Measurements from ENCODE around the gene PGLYRP2.
"Not testable (repeated sequence)": the region's sequence is repeated elsewhere in the genome, so short reads cannot be mapped to it uniquely, and the experiment has no call there.

Gene PGLYRP2, protein sequence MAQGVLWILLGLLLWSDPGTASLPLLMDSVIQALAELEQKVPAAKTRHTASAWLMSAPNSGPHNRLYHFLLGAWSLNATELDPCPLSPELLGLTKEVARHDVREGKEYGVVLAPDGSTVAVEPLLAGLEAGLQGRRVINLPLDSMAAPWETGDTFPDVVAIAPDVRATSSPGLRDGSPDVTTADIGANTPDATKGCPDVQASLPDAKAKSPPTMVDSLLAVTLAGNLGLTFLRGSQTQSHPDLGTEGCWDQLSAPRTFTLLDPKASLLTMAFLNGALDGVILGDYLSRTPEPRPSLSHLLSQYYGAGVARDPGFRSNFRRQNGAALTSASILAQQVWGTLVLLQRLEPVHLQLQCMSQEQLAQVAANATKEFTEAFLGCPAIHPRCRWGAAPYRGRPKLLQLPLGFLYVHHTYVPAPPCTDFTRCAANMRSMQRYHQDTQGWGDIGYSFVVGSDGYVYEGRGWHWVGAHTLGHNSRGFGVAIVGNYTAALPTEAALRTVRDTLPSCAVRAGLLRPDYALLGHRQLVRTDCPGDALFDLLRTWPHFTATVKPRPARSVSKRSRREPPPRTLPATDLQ

DNA sequence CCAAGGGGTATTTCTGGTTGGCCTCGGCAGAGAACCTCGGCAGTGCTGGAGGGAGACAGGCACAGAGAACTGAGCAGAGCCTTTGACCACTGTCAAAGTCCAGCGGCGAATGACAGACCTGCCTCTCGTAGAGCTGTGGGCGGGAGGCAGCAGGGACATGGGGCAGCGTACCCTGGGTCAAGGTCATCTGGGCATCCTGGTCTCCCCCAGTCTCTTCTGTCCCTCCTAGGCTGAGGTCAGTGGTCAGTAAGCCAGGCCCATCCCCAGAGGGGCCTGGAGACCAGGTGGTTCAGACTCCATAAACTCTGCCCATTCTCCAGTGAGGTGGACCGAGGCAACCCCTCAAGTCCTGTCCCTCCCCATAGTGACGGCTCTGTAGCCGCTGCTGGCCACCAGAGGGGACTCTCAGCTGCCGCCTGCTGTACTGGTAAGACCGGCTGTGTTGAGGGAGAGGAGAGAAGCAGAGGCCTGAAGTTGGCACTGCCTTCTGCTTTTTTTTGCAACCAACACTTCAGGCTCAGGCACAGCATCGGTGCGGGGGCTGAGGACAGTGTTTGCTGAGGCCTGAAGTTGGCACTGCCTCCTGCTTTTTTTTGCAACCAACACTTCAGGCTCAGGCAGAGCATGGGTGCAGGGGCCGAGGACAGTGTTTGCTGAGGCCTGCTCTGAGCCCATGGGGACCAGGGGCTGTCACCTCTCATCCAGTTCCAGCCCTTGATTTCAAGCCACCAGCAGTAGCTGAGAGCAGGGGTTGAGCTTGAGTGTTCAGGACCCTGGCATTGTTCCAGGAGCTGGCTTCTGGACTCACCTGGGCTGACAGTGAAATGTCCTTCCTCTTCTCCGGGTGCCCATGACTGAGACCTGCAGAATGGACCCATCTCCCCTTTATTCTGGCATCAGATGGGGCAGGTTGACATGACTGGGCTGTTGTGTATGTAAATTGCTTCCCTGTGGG, at the start of gene PGLYRP2:
PGLYRP2 (minus strand) TSS at position 111 of the 955 bp plus-strand sequence. CDS start 130 bp downstream, outside the sequence.
- no peak for DNase-seq

DNA sequence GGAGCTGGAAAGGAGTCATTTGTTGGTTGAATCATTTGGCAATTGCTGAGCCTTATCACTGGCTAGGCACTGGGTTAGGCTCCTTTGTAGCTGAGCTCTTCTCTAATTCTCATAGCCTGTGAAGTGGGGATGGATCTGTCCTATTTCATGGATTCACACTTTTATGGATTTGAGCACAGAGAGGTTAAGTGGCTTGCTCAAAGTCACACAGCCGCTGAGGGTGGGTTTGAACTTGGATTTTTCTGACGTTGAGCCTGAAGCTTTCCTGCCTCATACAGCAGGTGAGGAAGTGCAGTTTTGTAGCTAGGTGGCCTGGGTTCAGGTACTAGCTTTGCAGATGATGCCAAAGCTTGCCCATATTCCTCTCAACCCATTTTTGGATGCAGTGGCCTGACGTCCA, 48.4 kb upstream of the PGLYRP2 start:
- DNase-seq = no peak

DNA sequence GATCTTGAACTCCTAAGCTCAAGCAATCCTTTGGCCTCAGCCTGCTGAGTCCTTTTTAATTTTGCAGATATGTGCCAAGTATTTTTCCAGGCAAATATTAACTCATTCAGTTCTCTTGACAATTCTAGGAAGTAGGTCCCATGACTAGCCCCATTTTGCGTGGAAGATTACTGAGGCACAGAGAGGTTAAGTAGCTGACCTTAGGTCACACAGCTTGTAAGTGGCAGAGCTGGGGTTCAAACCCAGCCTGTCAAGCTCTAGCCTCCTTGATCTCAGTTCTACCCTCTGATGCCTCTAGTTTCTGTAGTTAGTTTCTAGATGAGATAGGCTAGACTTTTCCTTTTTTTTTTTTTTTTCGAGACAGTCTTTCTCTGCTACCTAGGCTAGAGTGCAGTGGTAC, 47.1 kb upstream of the PGLYRP2 start:
- no peak for DNase-seq

DNA sequence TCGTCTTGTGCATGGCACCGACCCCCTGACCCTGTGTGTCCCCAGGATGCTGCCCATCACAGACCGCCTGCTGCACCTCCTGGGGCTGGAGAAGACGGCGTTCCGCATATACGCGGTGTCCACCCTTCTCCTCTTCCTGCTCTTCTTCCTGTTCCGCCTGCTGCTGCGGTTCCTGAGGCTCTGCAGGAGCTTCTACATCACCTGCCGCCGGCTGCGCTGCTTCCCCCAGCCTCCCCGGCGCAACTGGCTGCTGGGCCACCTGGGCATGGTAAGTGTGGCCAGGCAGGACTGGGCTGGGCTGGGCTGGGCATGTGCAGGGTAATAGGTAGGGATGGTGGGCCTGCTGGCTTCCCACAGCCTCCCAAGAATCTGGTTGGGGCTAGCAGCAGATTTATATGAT, 46.0 kb upstream of the PGLYRP2 start:
- no peak for DNase-seq

DNA sequence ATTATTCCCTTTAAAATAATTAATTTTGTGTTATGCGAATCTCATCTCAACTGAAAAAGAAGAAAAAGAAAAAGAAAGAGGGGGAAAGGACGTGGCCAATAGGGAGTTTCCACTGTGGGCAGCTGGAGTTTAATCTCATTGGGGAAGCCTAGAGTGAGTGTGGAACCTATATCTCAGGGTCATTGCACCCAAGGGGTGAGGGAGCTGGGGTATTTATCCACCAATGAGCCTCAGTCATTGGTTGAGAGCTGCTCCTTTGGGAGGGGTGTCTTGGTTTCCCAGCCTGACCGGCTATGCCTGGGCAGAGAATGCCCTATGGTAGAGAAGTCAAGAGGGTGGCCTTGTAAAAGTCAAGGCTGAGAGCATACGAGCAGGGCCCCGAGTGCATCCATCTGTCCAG, 45.5 kb upstream of the PGLYRP2 start:
- DNase-seq = no peak

DNA sequence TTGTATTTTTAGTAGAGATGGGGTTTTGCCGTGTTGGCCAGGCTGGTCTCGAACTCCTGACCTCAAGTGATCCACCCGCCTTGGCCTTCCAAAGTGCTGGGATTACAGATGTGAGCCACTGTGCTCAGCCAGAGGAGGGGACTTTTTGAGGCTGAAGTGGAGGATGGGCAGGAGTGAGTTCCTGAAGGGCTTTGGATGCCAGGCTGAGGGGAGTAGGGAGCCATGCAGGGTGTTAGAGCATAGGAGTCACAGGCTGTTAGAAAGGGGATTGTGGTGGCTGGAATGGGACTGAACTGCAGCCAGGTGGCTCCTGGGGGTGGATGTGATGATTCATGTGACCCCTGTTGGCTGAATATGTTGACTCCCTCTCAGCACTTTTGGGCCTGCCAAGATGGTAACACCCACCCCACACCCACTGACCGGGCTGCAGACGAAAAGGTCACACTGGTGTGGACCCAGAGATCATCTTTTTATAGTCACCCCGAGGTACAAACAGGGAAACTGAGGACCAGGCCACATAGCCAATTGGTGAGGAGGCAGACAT, 40.2 kb upstream of the PGLYRP2 start:
- no peak for DNase-seq

DNA sequence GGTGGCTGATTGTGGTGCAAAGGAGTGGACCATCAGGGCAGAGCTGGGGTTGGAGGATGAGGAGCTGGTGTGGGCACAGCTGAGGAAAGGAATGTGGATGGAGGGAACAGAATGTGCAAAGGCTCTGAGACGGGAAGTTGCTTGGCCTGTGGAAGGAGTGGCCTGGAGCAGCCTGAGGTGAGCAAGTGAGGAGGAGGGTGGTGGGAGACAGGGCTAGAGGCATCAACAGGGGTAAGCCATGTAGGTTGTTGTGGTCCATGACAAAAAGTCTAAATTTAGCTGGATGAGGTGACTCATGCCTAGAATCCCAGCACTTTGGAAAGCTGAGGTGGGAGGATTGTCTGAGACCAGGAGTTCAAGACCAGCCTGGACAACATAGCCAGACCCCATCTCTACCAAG, 38.5 kb upstream of the PGLYRP2 start:
- DNase-seq = no peak

DNA sequence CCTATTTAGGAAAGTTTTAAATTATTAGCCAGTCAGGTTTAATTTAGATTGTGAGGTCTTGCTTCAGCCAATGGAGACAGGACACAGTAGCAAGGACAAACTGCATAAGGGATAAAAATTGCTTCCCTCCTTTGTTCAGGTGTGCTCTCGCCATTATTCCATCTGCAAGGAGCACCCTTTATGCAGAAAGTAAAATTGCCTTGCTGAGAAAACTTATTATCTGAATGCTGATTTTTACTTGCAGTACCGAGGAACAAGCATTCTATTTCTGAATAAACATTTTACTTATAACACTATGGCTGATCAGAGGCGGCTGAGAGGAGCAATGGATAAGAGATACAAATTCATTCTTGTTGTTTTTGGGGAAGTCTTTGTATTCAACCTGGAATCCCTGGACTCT, 37.1 kb upstream of the PGLYRP2 start:
- no peak for DNase-seq

DNA sequence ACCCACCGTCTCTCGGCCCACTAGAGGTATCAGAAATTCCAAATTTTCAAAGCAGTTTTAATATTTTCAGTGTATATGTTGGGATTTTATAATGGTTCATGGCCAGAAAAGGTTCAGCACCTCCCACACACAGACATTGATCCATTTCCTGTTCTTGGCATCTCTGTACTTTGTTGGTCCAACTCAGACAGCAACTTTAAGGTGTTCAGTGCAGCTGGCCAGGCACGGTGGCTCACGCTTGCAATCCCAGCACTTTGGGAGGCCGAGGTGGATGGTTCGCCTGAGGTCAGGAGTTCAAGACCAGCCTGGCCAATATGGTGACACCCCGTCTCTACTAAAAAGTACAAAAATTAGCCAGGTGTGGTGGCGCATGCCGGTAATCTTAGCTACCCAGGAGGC, 35.9 kb upstream of the PGLYRP2 start:
- not testable (repeated sequence) for DNase-seq

DNA sequence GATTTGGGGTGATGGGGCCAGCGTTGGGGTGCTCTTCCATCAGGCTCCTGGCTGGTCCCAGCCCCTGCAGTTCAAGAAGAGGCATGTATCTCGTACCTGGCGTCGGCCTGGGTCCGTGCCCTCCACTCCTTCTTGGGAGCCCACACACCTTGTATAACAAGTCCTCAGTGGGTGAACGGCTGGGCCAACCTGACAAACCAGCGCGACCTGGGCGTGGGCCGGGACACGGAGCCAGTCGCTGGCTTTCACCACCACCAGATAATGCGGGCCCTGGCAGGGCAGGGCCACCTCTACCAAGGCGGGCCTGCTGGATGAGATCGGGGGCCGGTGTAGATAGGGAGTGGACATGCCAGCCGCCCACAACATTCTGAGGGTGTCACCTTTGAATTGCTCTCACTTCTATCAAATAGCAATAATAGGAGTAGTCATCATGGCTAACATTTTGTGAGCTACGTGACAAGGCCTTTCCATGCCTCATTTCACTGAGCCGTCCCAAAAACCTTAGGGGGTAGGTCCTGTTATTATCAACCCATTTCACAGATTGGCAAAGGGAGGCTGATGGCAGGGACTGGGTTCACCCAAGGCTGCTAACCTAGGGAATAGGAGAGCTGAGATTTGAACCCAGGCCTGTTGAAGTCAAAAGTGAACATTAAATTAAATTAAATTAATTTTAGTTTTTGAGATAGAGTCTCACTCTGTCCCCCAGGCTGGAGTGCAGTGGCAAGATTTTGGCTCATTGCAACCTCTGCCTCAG, 32.5 kb upstream of the PGLYRP2 start:
- DNase-seq = no peak

DNA sequence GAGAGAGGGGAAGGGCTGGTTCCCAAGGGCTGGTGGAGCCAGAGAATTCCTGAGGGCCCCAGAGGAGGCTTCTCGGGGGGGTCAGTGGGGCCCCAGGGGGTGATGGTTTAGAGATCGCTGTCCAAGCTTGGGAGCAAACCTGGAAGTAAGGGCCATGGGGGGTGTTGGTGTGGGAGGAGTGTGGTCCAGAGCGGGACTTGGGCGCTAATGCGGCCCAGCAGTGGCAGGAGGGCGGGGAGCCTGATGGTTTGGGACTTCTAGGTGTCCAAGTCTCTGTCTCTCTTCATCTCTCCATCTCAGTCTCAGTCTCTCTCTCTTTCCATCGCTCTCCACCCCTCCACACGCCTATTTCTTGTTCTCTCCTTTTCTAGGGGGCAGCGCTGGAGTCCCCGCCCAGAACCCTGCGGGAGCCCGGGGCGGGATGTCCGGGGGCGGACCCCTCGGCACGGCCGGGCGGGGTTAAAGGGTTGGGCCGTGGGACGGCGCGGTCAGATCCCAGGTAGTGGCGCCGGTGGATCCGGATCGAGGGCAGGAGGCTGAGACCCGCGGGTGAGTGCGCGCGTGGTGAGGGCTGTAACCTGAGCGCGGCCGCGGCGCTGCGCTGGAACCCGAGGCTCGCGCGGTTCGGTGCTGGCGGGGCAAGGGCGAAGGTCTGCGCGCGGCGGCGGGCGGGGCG, 28.9 kb upstream of the PGLYRP2 start, which contains the start of gene CYP4F22:
CYP4F22 (plus strand) TSS at position 491 of the 676 bp plus-strand sequence. CDS start 16,812 bp downstream, outside the sequence.
- peak; percentile 3 for DNase-seq

DNA sequence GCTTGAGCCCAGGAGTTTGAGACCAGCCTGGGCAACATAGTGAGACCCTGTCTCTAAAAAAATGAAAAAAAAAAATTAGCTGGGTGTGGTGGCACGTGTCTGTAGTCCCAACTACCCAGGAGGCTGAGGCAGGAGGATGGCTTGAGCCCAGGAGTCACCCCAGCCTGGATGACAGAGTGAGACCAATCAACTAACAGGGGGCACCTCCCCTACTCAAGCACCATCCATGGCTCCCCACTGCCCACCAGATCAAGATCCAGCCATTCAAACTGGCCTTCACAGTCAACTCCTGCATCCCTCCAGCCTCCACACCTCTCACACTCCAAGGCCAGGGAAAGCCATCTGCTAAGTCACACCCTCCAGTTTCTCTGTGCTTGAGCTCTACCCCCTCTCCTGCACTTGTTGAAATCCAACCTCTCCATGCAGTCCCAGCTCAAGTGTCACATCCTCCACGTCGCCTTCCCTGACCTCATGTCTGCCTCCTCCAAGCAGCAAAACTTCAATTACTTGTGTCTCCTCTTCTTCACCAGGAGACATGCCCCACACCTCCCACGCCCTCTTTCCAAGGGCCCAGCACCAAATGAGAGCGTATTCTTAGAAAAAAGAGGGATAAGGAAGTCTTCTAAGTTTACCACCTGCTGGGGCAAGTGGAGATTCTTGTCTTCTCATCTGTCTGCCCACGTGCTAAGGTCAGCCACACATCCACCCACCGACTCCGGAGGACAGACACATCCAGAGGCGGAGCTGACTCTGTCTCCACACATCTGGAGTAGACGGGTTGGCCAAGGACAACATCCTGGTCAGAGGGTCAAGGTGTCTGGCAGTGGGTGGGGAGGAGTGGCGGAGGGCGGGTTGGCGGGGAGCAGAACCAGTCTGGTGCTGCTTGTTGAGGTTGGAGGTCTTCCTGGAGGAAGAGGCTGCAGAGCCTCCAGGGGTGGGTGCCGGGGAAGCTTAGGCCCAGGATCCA, 28.1 kb upstream of the PGLYRP2 start:
- no peak for DNase-seq

DNA sequence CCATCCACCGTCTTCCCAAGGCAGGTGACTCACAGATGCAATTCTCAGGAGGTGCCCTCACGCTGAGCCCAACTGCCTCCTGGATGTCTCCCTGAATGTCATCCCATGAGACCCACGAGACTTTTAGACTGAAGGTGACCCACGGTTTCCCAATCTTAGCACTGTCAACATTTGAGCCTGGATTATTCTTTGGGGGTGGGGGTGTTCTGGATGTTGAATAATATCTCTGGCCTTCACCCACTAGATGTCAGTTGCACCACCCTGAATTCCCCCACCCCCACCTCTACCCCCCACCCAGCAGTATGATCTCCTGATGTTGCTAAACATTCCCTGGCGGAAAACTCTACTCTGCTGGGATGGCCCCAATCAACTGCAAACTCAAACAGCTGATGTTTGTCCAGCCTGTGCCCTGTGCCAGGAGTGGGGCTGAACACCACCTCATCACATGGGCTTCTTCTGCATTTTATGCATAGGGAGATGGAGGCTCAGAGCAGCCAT, 26.8 kb upstream of the PGLYRP2 start:
- no peak for DNase-seq

DNA sequence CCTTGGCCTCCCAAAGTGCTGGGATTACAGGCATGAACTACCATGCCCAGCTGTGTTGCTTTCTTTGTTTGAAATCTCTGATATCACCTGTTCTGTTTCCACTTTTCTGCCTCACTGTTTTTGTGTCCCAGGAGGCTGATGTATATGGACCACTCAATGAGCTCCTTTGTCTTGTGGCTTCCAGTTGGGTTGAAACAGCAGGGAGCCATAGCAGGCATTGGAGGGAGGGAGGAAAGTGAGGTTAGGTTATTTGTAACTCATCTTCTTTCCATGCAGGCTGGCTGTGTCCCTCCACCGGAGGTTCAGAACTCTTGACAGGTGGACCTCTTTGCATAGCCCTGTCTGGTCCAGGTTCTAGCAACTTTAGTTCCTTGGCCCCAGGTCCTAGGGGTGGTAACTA, 23.0 kb upstream of the PGLYRP2 start:
- no peak for DNase-seq

DNA sequence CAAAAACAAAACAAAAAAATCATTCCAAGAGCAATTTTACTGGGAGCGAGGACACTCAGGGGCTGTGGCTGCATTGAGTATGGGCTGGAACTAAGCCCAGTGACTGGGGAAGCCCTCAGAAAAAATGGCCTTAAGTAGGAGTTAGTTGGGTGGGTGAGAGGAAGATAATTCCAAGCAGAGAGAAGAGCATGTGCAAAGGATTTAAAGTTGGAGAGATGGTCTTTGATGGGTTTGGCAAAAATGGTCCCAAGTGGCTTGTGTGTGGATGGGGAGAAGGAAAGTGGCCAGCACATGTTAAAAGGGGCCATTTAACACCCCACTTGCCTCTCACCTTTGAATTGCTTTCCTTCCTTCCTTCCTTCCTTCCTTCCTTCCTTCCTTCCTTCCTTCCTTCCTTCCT, 22.3 kb upstream of the PGLYRP2 start:
- no peak for DNase-seq

DNA sequence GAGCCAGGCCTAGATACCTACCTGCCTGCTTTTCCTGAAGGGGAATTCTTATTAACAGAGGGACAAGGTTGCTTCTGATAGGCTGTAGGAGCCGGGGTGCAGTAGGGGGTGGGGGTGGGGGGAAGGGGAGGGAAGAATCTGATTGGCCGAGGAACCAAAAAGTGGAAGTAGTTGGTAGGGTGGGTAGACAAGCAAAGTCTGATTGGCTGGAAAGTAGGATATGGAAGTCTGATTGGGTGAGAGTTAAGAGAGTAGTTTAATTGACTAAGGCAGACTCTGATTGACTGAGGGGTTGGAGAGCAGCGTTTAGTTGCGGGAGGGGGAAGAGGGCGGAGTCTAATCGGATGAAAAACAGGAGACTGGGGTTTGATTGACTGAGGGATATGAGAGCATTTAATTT, 19.6 kb upstream of the PGLYRP2 start:
- no peak for DNase-seq

DNA sequence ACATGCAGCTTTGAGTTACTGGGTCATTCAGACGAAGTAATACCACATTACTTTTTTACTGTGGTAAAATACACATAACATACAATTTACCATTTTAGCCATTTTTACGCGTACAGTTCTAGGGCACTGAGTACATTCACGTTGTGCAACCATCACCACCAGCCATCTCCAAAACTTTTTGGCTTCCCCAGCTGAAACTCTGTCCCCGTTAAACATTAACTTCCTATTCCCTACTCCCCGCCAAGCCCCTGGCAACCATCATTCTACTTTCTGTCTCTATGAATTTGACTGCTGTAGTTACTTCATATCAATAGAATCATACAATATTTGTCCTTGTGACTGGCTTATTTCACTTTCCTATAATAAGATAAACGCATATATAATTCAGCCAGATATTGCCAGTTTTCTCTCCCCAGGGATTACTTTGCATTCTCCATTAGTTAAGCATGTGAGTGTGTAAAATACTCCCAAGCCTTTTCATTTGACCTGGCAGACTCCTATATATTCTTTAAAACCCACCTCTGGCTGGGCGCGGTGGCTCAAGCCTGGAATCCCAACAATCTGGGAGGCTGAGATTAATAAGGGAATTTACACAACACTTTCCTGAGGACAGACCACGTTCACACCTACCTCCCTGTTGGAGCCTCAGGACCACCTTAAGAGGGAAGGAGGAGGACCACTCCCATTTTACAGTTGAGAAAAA, 19.0 kb upstream of the PGLYRP2 start:
- DNase-seq = no peak

DNA sequence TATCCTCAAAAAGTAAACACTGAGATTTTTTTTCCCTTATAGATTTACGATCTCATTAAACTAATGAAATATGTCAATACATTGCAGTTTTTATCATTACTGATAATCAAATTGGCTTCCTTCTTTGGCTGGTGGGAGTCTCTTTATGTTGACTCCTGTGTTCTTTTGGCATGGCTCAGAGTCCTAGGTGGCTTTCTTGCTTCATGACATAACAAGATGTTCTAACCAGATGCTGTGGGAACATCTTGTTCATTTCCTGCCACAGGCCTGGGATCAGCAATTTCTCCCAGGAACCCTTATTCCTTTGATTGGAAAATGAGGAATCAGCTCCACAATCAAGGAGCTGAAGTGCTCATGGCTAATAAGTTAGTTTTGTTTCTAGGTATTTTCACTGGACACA, 15.8 kb upstream of the PGLYRP2 start:
- DNase-seq = no peak

DNA sequence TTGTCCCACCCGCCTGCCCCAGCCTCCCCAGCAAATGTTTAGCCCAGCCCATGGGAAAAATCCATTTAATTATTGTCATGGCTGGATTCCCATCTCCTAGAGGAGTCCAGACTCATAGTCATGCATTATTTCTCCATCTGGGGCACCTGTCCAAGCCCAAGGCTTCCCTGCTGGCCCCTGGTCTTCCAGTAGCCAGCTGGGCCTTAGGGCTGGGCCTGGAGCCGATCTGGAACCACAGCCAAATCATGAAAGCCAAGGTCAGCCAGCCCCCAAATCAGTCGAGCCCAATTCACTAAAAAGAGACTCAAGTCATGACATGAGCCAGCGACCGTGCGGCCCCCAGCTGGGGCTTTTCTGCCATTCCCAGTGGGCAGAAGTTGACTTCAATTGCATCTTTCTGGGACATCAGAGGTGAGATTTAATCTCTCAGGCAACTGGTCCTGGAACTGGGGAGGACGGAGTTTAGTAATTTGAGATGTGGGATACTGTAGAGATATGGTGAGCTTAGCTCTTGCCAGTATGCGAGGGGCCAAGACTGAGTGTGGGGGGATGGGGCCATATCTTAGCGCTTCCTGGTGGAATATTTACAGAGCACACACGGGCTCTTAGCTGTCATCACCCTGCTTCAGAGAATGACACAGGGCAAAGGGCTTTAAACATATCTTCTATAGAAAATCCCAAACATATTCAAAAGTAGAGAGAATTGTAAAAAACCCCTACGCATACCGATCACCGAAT, 9.4 kb upstream of the PGLYRP2 start:
- no peak for DNase-seq
